Mucosa of descending colon (tissue), 3 donors: ENCODE results near the gene SORCS1. TPM values are rescaled to one million over a fixed set of nuclear protein-coding genes. Genes with fewer than 3 reads are reported as not detected.

Experiments
- ATAC-seq: fragments of 200-7000 bp; cut with Tn5 transposase; one replicate; pipeline ENCODE4 v1.9.1; 2020; ENCODE audit warnings: mild to moderate bottlenecking, moderate library complexity
- DNase-seq, 3 donors: peaks; one replicate each; pipeline ENCODE4 v3.0.0-alpha.2; 2020
- H3K36me3 ChIP-seq: fragments of 200-600 bp; one replicate; pipeline ENCODE4 v1.8.0; 2021; ENCODE audit warnings: low read depth, mild to moderate bottlenecking
- H3K4me1 ChIP-seq: fragments of 200-600 bp; one replicate; pipeline ENCODE4 v1.8.0; 2021; ENCODE audit warnings: low read depth, mild to moderate bottlenecking
- H3K4me3 ChIP-seq: fragments of 200-600 bp; one replicate; pipeline ENCODE4 v1.8.0; 2021; ENCODE audit warnings: mild to moderate bottlenecking
- H3K9me3 ChIP-seq: fragments of 200-600 bp; one replicate; pipeline ENCODE4 v1.8.0; 2021; ENCODE audit warnings: mild to moderate bottlenecking
- intact Hi-C, 2 donors: fragments of 100-400 bp; cut with DNase I in 1 of 2; cut with micrococcal nuclease in 1 of 2; formaldehyde crosslinking; loops; one replicate each; pipeline versions ENCODE4 v1.11.0 to v1.11.1; 2022; cut with DNase I, micrococcal nuclease
- total RNA-seq, 3 donors: library from RNA; stranded (reverse); fragmentation: NEBNext Ultra II Directional in 2 of 3; extraction: Animal tissue kit (Norgen Biotek cat#: 25700) in 2 of 3; gene quantifications; one replicate each; pipeline versions ENCODE4 v1.2.1 to v1.2.4, GENCODE V29; 2021 to 2023
- TF ChIP-seq, protein P1 (sequence below): fragments of 200-600 bp; IDR thresholded peaks from one replicate; pipeline ENCODE4 v1.8.0; 2022; ENCODE audit warnings: antibody characterized with exemption, mild to moderate bottlenecking
- donor health status: DM: no; HTN: no; CAD: no; lungs with moderate emphysema.
- donor health status: DM: no; HTN: no; CAD: no.
- donor health status: DM: no; HTN: yes; CAD: no.

The SORCS1 gene
- total RNA-seq, 3 donors from 2014 or later: 0.80 to 13.2 (median 0.93) TPM

DNA sequence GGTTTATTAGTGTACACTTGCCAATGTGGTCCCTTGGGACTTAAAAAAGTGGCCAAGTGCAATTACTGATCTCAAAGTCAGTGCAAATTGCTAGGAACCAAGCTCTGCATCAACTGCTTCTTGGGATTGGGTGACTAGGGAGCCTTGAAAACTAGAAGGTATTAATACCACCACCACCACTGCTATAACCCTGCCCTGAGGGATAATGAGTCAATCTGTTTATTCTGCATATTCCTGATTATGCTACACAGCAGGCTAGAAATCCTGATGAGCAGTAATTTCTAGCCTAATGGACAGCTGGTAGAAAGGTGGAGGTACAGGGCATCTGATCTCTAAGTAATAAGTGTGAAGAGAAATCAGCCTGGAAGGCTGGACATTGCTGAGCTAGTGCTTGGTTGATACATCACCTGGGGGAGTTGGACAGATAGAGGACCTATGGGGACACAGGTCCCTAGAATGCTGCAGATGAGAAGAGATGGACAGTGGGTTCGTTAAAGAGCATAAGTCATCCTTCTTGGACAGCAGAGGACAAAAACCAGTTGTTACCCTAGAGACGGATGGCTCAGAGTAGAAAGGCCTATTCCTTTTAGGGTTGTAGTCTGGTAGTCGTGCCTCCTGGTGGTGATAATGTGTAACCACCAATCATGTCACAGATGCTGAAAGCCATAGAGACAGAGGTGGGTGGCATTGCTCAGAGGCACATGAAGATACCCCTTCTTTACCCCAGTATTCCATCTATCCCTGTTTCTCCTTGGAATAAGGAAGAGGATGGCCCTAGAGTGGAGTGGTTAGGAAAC lies 554.8 kb downstream of the SORCS1 start:
- Histone ChIP-seq H3K36me3 (no peaks in the 10 kb centered on the region), H3K4me1 (no peaks in the 10 kb centered on the region), H3K9me3 (no peaks in the 10 kb centered on the region), H3K4me3 (no peak overlapping the region)
- no peak for ATAC-seq
- intact Hi-C loops: no loop called here
- TF ChIP-seq, protein P1, sequence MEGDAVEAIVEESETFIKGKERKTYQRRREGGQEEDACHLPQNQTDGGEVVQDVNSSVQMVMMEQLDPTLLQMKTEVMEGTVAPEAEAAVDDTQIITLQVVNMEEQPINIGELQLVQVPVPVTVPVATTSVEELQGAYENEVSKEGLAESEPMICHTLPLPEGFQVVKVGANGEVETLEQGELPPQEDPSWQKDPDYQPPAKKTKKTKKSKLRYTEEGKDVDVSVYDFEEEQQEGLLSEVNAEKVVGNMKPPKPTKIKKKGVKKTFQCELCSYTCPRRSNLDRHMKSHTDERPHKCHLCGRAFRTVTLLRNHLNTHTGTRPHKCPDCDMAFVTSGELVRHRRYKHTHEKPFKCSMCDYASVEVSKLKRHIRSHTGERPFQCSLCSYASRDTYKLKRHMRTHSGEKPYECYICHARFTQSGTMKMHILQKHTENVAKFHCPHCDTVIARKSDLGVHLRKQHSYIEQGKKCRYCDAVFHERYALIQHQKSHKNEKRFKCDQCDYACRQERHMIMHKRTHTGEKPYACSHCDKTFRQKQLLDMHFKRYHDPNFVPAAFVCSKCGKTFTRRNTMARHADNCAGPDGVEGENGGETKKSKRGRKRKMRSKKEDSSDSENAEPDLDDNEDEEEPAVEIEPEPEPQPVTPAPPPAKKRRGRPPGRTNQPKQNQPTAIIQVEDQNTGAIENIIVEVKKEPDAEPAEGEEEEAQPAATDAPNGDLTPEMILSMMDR: no peak
- DNase-seq: no peak

DNA sequence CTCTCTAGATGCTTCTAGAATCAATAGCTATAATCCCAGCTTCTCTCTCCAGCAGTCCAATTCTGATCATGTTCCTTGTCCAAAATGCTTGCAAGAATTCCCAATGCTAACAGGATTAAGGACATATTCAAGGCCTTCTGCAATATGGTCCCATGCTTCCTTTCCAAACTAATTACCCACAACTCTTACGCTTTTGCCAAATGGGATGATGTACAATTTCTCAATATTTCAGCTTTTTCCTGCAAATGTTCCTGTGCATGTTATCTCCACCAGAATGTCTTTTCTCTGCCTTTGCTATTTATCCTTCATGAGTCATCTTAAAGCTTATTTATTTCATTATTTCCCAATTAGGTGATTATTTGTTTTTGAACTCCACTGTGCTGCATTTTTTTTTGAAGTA lies 556.4 kb downstream of the SORCS1 start:
- DNase-seq: no peak
- ATAC-seq: no peak
- TF ChIP-seq, protein P1: no peak
- Histone ChIP-seq H3K9me3 (no peaks in the 10 kb centered on the region), H3K36me3 (no peaks in the 10 kb centered on the region), H3K4me3 (no peak overlapping the region), H3K4me1 (no peaks in the 10 kb centered on the region)
- intact Hi-C loops: no loop called here

DNA sequence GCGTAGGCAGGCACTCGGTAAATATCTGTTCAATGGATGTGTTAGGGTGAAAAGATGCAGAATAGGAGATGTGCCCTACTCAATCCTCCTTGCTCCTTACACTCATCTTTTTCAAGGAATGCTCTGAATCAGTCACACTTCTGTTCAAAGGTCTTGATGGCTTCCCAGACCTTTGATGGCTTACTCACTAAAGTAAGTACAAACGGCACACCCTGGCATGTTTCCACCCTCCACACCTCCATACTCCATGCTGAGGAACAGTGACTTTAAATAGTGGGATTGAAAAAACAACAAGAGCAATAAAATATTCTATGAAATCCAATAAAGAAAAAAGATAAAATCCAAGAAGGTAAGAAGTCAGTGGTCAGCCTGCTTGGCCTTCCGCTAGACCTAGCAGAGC lies 569.2 kb downstream of the SORCS1 start:
- no peaks in the 10 kb centered on the region for H3K9me3 ChIP-seq
- no peaks in the 10 kb centered on the region for H3K36me3 ChIP-seq
- H3K4me3 ChIP-seq: no peak overlapping the region
- ATAC-seq (no peak), DNase-seq (no peak)
- H3K4me1 ChIP-seq: no peaks in the 10 kb centered on the region
- intact Hi-C loops: no loop called here
- TF ChIP-seq, protein P1: no peak

GRCh38 chr10:106593876-106594275 lies 570.6 kb downstream of the SORCS1 start:
- ATAC-seq (no peak), DNase-seq (no peak)
- no peaks in the 10 kb centered on the region for H3K36me3 ChIP-seq
- intact Hi-C loops: no loop called here
- no peaks in the 10 kb centered on the region for H3K4me1 ChIP-seq
- H3K9me3 ChIP-seq: no peaks in the 10 kb centered on the region
- TF ChIP-seq, protein P1: no peak
- no peak overlapping the region for H3K4me3 ChIP-seq

- no peaks in the 10 kb centered on the region for H3K36me3 ChIP-seq
- H3K4me1 ChIP-seq: no peaks in the 10 kb centered on the region
- intact Hi-C loops: no loop called here
- no peaks in the 10 kb centered on the region for H3K9me3 ChIP-seq
- DNase-seq (no peak), ATAC-seq (no peak)
- TF ChIP-seq, protein P1: no peak
- H3K4me3 ChIP-seq: no peak overlapping the region
Observed at GRCh38 chr10:106592396-106592795, 572.1 kb downstream of the SORCS1 start.
